ENCODE measurements around the gene LAGE3. TPM values are rescaled to one million over a fixed set of nuclear protein-coding genes. Genes with fewer than 3 reads are reported as not detected.

Gene LAGE3
- total and polyA plus RNA-seq, 2 experiments from 2014 or later, result 42.9 to 49.2 TPM

DNA sequence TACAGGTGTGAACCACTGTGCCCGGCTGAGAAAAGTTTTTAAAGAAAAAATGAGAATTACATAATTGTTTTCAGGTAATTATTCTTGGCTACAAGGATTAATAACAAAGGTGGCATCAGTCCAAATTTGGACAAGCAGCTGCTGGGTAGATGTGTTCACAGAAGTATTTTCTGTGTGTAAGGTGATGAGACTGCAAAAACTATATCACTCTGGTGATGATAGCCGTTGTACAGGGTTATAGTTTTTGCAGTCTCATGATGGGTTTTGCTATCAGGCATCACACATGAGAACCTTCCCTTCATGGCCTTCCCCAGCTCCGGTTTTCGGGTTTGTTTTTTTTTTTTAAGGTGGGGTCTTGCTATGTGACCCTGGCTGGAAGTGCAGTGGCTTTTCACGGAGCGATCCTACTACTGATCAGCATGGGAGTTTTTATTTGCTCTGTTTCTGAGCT, 16.4 kb upstream of the LAGE3 start:
- Histone ChIP-seq H3K4me3 (no peak overlapping the region), H3K9me2 (ENCODE audit: insufficient read depth) (no peaks in the 10 kb centered on the region), H4K20me1 (ENCODE audit: insufficient read depth) (no peaks in the 10 kb centered on the region), H3K9ac (no peak overlapping the region), H3K79me2 (ENCODE audit: insufficient read depth) (no peaks in the 10 kb centered on the region), H3F3A (ENCODE audit: insufficient read depth) (no peaks in the 10 kb centered on the region), H3K36me3 (ENCODE audit: low read depth) (no peaks in the 10 kb centered on the region), H3K27me3 (replicated peaks; ENCODE audit: insufficient read depth) (no peaks in the 10 kb centered on the region), H3K4me2 (ENCODE audit: unreplicated experiment) (no peak overlapping the region), H2AFZ (no peak overlapping the region), H3K9me3 (ENCODE audit: low read depth) (no peaks in the 10 kb centered on the region), H3K4me1 (ENCODE audit: insufficient read depth) (no peaks in the 10 kb centered on the region), H3K27ac (no peak overlapping the region)
- no peak for DNase-seq
- 87 to 100% methylated on average over 2 to 6 of the region's 6 CpGs for WGBS, 2 experiments (ENCODE audit: low coverage in 1 of 2, low lambda C conversion rate in 2 of 2, missing lambda C conversion rate in 2 of 2)
- in situ Hi-C loops (cut with MboI), result no loop called here
- TF ChIP-seq EZH2phosphoT487 (IDR thresholded peaks at IDR 0.05; ENCODE audit: insufficient read depth, low read depth) (no peak), EZH2 (IDR thresholded peaks at IDR 0.05; ENCODE audit: insufficient read depth, poor library complexity, severe bottlenecking) (no peak)

DNA sequence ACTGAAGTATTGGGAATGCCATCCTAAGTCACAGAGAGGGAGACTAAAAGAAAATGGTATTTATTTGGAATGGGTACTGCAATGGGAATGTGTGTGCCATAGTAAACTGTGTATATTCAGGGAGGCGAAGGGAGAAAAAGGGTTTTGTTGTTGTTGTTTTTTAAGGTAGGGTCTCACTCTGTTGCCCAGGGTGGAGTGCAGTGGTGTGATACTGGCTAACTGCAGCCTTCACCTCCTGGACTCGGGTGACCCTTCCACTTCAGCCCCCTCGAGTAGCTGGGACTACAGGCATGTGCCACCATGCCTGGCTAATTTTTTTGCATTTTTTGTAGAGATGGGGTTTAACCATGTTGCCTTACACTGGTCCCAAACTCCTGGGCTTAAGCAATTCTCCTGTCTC, 15.6 kb upstream of the LAGE3 start:
- H3K79me2 ChIP-seq (ENCODE audit: insufficient read depth), result no peaks in the 10 kb centered on the region
- H3K9me2 ChIP-seq (ENCODE audit: insufficient read depth), result no peaks in the 10 kb centered on the region
- H3K36me3 ChIP-seq (ENCODE audit: low read depth), result no peaks in the 10 kb centered on the region
- H3K27me3 ChIP-seq (replicated peaks; ENCODE audit: insufficient read depth), result no peaks in the 10 kb centered on the region
- no peak overlapping the region for H2AFZ ChIP-seq
- no peak overlapping the region for H3K4me3 ChIP-seq
- in situ Hi-C loops (cut with MboI), result no loop called here
- TF ChIP-seq EZH2phosphoT487 (IDR thresholded peaks at IDR 0.05; ENCODE audit: insufficient read depth, low read depth) (no peak), EZH2 (IDR thresholded peaks at IDR 0.05; ENCODE audit: insufficient read depth, poor library complexity, severe bottlenecking) (no peak)
- H3F3A ChIP-seq (ENCODE audit: insufficient read depth), result no peaks in the 10 kb centered on the region
- H3K9me3 ChIP-seq (ENCODE audit: low read depth), result no peaks in the 10 kb centered on the region
- H3K9ac ChIP-seq, result no peak overlapping the region
- WGBS, 2 experiments (ENCODE audit: low coverage in 1 of 2, low lambda C conversion rate in 2 of 2, missing lambda C conversion rate in 2 of 2), result 63 to 64% methylated on average over 3 of the region's 3 CpGs
- no peak overlapping the region for H3K27ac ChIP-seq
- H3K4me2 ChIP-seq (ENCODE audit: unreplicated experiment), result no peak overlapping the region
- no peaks in the 10 kb centered on the region for H3K4me1 ChIP-seq (ENCODE audit: insufficient read depth)
- no peaks in the 10 kb centered on the region for H4K20me1 ChIP-seq (ENCODE audit: insufficient read depth)
- no peak for DNase-seq

DNA sequence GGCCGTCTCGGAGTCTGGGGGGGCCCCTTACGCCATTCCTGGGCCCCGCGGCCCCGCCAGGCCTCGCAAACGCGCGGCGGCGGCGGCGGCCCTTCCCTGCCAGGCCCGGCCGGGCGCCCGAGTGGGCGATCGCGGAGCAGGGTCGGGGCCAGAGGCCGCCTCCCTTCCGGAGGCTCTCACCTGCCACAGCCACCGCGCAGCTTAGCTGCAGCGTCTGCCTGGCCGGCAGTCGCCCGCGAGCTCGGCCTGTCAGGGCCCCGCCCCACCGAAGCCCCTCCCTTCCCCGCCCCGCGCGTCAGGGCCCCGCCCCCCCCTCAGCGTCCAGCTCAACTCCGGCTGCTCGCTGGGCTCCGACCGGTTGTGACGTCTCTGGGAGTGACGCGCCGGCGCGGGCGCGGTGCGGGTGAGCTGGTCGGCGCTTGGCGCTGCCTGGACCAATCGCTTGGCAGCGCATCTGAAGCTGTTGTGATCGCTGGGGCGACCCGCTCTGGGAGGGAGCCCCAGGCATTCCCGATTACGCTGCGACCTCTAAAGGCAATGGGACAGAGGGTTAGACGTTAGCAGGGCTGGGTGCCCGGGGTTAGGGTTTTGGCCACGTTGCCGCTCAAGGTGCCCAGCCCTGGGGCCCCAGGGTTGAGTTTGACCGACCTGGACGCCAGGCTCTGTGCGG, 11.5 kb upstream of the LAGE3 start, which contains the start of gene SLC10A3:
TSS of gene SLC10A3 (minus strand) at position 216 of the 670 bp plus-strand sequence. CDS start 1,689 bp downstream, outside the sequence.
- Histone ChIP-seq H3K79me2 (ENCODE audit: insufficient read depth) (peaks cover 15% of the 10 kb centered on the region), H3K9me2 (ENCODE audit: insufficient read depth) (no peaks in the 10 kb centered on the region), H3K9ac (peak within 1 kb of the TSS; percentile 99), H3K4me3 (peak within 1 kb of the TSS; percentile 81), H3K4me2 (ENCODE audit: unreplicated experiment) (peak within 1 kb of the TSS; percentile 81), H3K36me3 (ENCODE audit: low read depth) (no peaks in the 10 kb centered on the region), H3K4me1 (ENCODE audit: insufficient read depth) (no peaks in the 10 kb centered on the region), H3F3A (ENCODE audit: insufficient read depth) (no peaks in the 10 kb centered on the region), H2AFZ (peak within 1 kb of the TSS; percentile 90), H3K27ac (peak within 1 kb of the TSS; percentile 99), H3K9me3 (ENCODE audit: low read depth) (no peaks in the 10 kb centered on the region), H4K20me1 (ENCODE audit: insufficient read depth) (no peaks in the 10 kb centered on the region), H3K27me3 (replicated peaks; ENCODE audit: insufficient read depth) (no peaks in the 10 kb centered on the region)
- WGBS, 2 experiments (ENCODE audit: low coverage in 1 of 2, low lambda C conversion rate in 2 of 2, missing lambda C conversion rate in 2 of 2), result 0% methylated on average over 5 to 21 of the region's 71 CpGs
- in situ Hi-C loops (cut with MboI), result no loop called here
- DNase-seq, result peak; percentile 94
- no peak for TF ChIP-seq EZH2 (IDR thresholded peaks at IDR 0.05; ENCODE audit: insufficient read depth, poor library complexity, severe bottlenecking)
- no peak for TF ChIP-seq EZH2phosphoT487 (IDR thresholded peaks at IDR 0.05; ENCODE audit: insufficient read depth, low read depth)

DNA sequence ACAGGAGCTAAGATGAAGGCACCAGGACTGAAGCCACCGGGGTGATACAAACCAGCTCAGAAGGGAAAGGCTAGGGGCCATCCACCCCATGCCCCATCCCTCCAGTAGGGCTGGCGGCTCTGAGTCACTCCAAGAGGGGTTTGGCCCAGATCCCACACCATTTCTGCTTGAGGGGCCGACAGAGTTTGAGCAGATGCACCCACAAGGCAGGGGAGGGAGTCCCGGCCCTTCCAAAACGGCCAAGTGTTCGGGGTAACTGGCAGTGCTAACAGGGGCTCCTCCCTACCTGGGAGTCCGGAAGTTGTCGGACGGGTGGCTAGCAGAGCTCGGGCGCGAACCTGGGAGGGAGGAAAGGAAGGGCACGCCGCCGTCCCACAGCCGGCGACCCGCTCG, 10.9 kb upstream of the LAGE3 start:
- WGBS, 2 experiments (ENCODE audit: low coverage in 1 of 2, low lambda C conversion rate in 2 of 2, missing lambda C conversion rate in 2 of 2), result 2 to 18% methylated on average over 3 to 17 of the region's 19 CpGs
- H3K9me3 ChIP-seq (ENCODE audit: low read depth), result no peaks in the 10 kb centered on the region
- H3K4me1 ChIP-seq (ENCODE audit: insufficient read depth), result no peaks in the 10 kb centered on the region
- H4K20me1 ChIP-seq (ENCODE audit: insufficient read depth), result no peaks in the 10 kb centered on the region
- TF ChIP-seq EZH2phosphoT487 (IDR thresholded peaks at IDR 0.05; ENCODE audit: insufficient read depth, low read depth), result no peak
- no peak for TF ChIP-seq EZH2 (IDR thresholded peaks at IDR 0.05; ENCODE audit: insufficient read depth, poor library complexity, severe bottlenecking)
- no peaks in the 10 kb centered on the region for H3F3A ChIP-seq (ENCODE audit: insufficient read depth)
- no peaks in the 10 kb centered on the region for H3K36me3 ChIP-seq (ENCODE audit: low read depth)
- H3K4me3 ChIP-seq, result peak overlapping the region; percentile 81
- peak overlapping the region; percentile 99 for H3K9ac ChIP-seq
- peak overlapping the region; percentile 53; the same call in 1 of the 2 replicates for H2AFZ ChIP-seq
- H3K27ac ChIP-seq, result peak overlapping the region; percentile 99
- no peaks in the 10 kb centered on the region for H3K27me3 ChIP-seq (replicated peaks; ENCODE audit: insufficient read depth)
- in situ Hi-C loops (cut with MboI), result no loop called here
- peak; percentile 66 for DNase-seq
- H3K4me2 ChIP-seq (ENCODE audit: unreplicated experiment), result peak overlapping the region; percentile 78
- no peaks in the 10 kb centered on the region for H3K9me2 ChIP-seq (ENCODE audit: insufficient read depth)
- peaks cover 21% of the 10 kb centered on the region for H3K79me2 ChIP-seq (ENCODE audit: insufficient read depth)

Data from GM23248 (cell line).